ENCODE results near the gene CYP4F22.
"Not testable (repeated sequence)": the region's sequence is repeated elsewhere in the genome, so short reads cannot be mapped to it uniquely, and the experiment has no call there.

Gene CYP4F22

GRCh38 chr19:15583346-15583745, 75.0 kb downstream of the CYP4F22 start:
- DNase-seq = no peak

- DNase-seq = no peak
These were observed 75.8 kb downstream of the CYP4F22 start for GRCh38 chr19:15584095-15584494.

GRCh38 chr19:15584541-15585115, 76.3 kb downstream of the CYP4F22 start:
- DNase-seq = peak; percentile 60 to 75

GRCh38 chr19:15587663-15588062, 79.3 kb downstream of the CYP4F22 start:
- DNase-seq = peak; percentile 72 to 79

- DNase-seq = peak in 1 of 2 experiments; percentile 16
These were observed 79.9 kb downstream of the CYP4F22 start for GRCh38 chr19:15588265-15588664.

GRCh38 chr19:15589760-15590451, 81.6 kb downstream of the CYP4F22 start:
- no peak for DNase-seq

GRCh38 chr19:15591796-15592195, 83.5 kb downstream of the CYP4F22 start:
- DNase-seq = no peak

- DNase-seq = not testable (repeated sequence)
These were observed 84.2 kb downstream of the CYP4F22 start for GRCh38 chr19:15592506-15592905.

- DNase-seq = not testable (repeated sequence)
These were observed 85.4 kb downstream of the CYP4F22 start for GRCh38 chr19:15593766-15594165.

- no peak for DNase-seq
These were observed 86.7 kb downstream of the CYP4F22 start for GRCh38 chr19:15595069-15595468.

Data from Kasumi-1 (cell line).